GM21723 (cell line): Measurements from ENCODE around the gene UPF1.
"Not testable (repeated sequence)": the region's sequence is repeated elsewhere in the genome, so short reads cannot be mapped to it uniquely, and the experiment has no call there.

ENCODE experiments used
- ATAC-seq: cut with Tn5 transposase; IDR thresholded peaks from one replicate; pipeline ENCODE4 v1.9.1; 2021; ENCODE audit warnings: mild to moderate bottlenecking, moderate library complexity; ENCODE audit not compliant: unreplicated experiment

The UPF1 gene

GRCh38 chr19:18896421-18896841 lies 64.7 kb downstream of the UPF1 start:
- no peak for ATAC-seq

GRCh38 chr19:18897094-18898029 lies 65.6 kb downstream of the UPF1 start:
- ATAC-seq, result no peak

GRCh38 chr19:18898081-18898606 lies 66.4 kb downstream of the UPF1 start:
- ATAC-seq, result no peak

GRCh38 chr19:18898607-18899408 lies 67.0 kb downstream of the UPF1 start:
- no peak for ATAC-seq

- no peak for ATAC-seq
Observed at GRCh38 chr19:18899624-18900560, 68.1 kb downstream of the UPF1 start.

- no peak for ATAC-seq
Observed at GRCh38 chr19:18900700-18901481, 69.1 kb downstream of the UPF1 start.

- ATAC-seq, result no peak
Observed at GRCh38 chr19:18901491-18901890, 69.7 kb downstream of the UPF1 start.

- not testable (repeated sequence) for ATAC-seq
Observed at GRCh38 chr19:18902519-18902918, 70.8 kb downstream of the UPF1 start.

GRCh38 chr19:18903156-18904037 lies 71.6 kb downstream of the UPF1 start:
- ATAC-seq, result no peak

GRCh38 chr19:18904334-18905057 lies 72.7 kb downstream of the UPF1 start:
- no peak for ATAC-seq

- ATAC-seq, result no peak
Observed at GRCh38 chr19:18905058-18905456, 73.3 kb downstream of the UPF1 start.

- ATAC-seq, result no peak
Observed at GRCh38 chr19:18905513-18906236, 73.9 kb downstream of the UPF1 start.

GRCh38 chr19:18906605-18907519 lies 75.1 kb downstream of the UPF1 start:
- ATAC-seq, result no peak

GRCh38 chr19:18908917-18909619 lies 77.3 kb downstream of the UPF1 start:
- ATAC-seq, result no peak

GRCh38 chr19:18910010-18910409 lies 78.3 kb downstream of the UPF1 start:
- ATAC-seq, result no peak
